Osteocyte (in vitro differentiated cells): ENCODE results near the gene ATXN1. TPM values are rescaled to one million over a fixed set of nuclear protein-coding genes. Genes with fewer than 3 reads are reported as not detected.
A peak's percentile ranks its signal among the peaks of the same experiment; 100 is the strongest.

ENCODE experiments used
- DNase-seq: peaks from one replicate; pipeline ENCODE4 v3.0.0; 2021; ENCODE audit warnings: mixed read lengths; ENCODE audit not compliant: unreplicated experiment; ENCODE audit errors: extremely low spot score
- H3K27ac Mint-ChIP-seq: one replicate; pipeline ENCODE4 v1.8.0; 2021; ENCODE audit warnings: mild to moderate bottlenecking, mixed read lengths; ENCODE audit not compliant: unreplicated experiment
- H3K27me3 Mint-ChIP-seq: one replicate; pipeline ENCODE4 v1.8.0; 2021; ENCODE audit warnings: mixed read lengths; ENCODE audit not compliant: unreplicated experiment
- H3K36me3 Mint-ChIP-seq: one replicate; pipeline ENCODE4 v1.8.0; 2021; ENCODE audit warnings: mixed read lengths; ENCODE audit not compliant: unreplicated experiment
- H3K4me1 Mint-ChIP-seq: one replicate; pipeline ENCODE4 v1.8.0; 2021; ENCODE audit warnings: mixed read lengths; ENCODE audit not compliant: unreplicated experiment
- H3K4me3 Mint-ChIP-seq: one replicate; pipeline ENCODE4 v1.8.0; 2021; ENCODE audit warnings: mild to moderate bottlenecking, moderate library complexity, mixed read lengths; ENCODE audit not compliant: unreplicated experiment
- H3K9me3 Mint-ChIP-seq: one replicate; pipeline ENCODE4 v1.8.0; 2021; ENCODE audit warnings: mixed read lengths; ENCODE audit not compliant: unreplicated experiment
- CTCF ChIP-seq: fragments of 200-600 bp; sonication (generic); IDR thresholded peaks from 2 replicates; pipeline ENCODE4 v1.5.0; 2021; ENCODE audit warnings: antibody characterized with exemption, mild to moderate bottlenecking, moderate library complexity
- total RNA-seq: library from RNA; stranded (reverse); gene quantifications from 2 replicates; pipeline ENCODE4 v1.2.1, GENCODE V29; 2021

ATXN1 gene
- total RNA-seq, 1 donor from 2014 or later: 54.4 TPM

- Mint-ChIP-seq H3K27ac (no peak overlapping the region), H3K4me3 (no peak overlapping the region), H3K36me3 (no peaks in the 10 kb centered on the region), H3K27me3 (no peaks in the 10 kb centered on the region), H3K4me1 (peaks cover 7% of the 10 kb centered on the region), H3K9me3 (no peaks in the 10 kb centered on the region)
- no peak for TF ChIP-seq CTCF
- DNase-seq: no peak
Observed at GRCh38 chr6:16413399-16413798, 347.9 kb downstream of the ATXN1 start.

GRCh38 chr6:16412982-16413381 is 348.3 kb downstream of the ATXN1 start:
- DNase-seq: no peak
- peaks cover 7% of the 10 kb centered on the region for H3K4me1 Mint-ChIP-seq
- H3K27ac Mint-ChIP-seq: no peak overlapping the region
- no peaks in the 10 kb centered on the region for H3K27me3 Mint-ChIP-seq
- no peak for TF ChIP-seq CTCF
- H3K4me3 Mint-ChIP-seq: no peak overlapping the region
- peaks cover under 1% of the 10 kb centered on the region for H3K36me3 Mint-ChIP-seq
- H3K9me3 Mint-ChIP-seq: no peaks in the 10 kb centered on the region

GRCh38 chr6:16412171-16412570 is 349.1 kb downstream of the ATXN1 start:
- Mint-ChIP-seq H3K9me3 (no peaks in the 10 kb centered on the region), H3K4me1 (peaks cover 7% of the 10 kb centered on the region), H3K36me3 (peaks cover 3% of the 10 kb centered on the region), H3K27me3 (no peaks in the 10 kb centered on the region), H3K4me3 (no peak overlapping the region), H3K27ac (no peak overlapping the region)
- no peak for DNase-seq
- TF ChIP-seq CTCF: no peak

GRCh38 chr6:16409531-16410441 is 351.5 kb downstream of the ATXN1 start:
- no peak for DNase-seq
- Mint-ChIP-seq H3K4me1 (peaks cover 24% of the 10 kb centered on the region), H3K4me3 (no peak overlapping the region), H3K9me3 (no peaks in the 10 kb centered on the region), H3K27ac (peak overlapping the region; percentile 46), H3K27me3 (no peaks in the 10 kb centered on the region), H3K36me3 (peaks cover 3% of the 10 kb centered on the region)
- TF ChIP-seq CTCF: peak; percentile 74

GRCh38 chr6:16408766-16409165 is 352.5 kb downstream of the ATXN1 start:
- Mint-ChIP-seq H3K27me3 (no peaks in the 10 kb centered on the region), H3K27ac (no peak overlapping the region), H3K9me3 (no peaks in the 10 kb centered on the region), H3K4me3 (no peak overlapping the region), H3K4me1 (peaks cover 32% of the 10 kb centered on the region), H3K36me3 (peaks cover 3% of the 10 kb centered on the region)
- TF ChIP-seq CTCF: no peak
- DNase-seq: no peak
